PC-3 (cell line): ENCODE measurements around the gene SPTBN2. TPM values are rescaled to one million over a fixed set of nuclear protein-coding genes. Genes with fewer than 3 reads are reported as not detected.
A peak's percentile ranks its signal among the peaks of the same experiment; 100 is the strongest.

Source experiments
- ATAC-seq: fragments of 200-7000 bp; cut with Tn5 transposase; 2 replicates; pipeline ENCODE4 v1.9.1; 2020; ENCODE audit warnings: mild to moderate bottlenecking, moderate library complexity
- BruUV-seq: library from RNA; stranded (reverse); fragments of 400-500 nt; replicated peaks from 2 replicates; lab custom pipeline; 2021; lab: Mats Ljungman, UMichigan
- CTCF ChIA-PET: fragments of 300-600 bp; sonication (Branson Sonifier 250); formaldehyde crosslinking; loops from one replicate; lab custom pipeline; 2022; ENCODE audit warnings: antibody characterized with exemption; lab: Charles Lee
- POLR2A ChIA-PET: fragments of 300-600 bp; sonication (Branson Sonifier 250); formaldehyde crosslinking; loops from one replicate; lab custom pipeline; 2022; ENCODE audit warnings: antibody characterized with exemption; ENCODE audit not compliant: unreplicated experiment; lab: Charles Lee
- DNase-seq: peaks from one replicate; pipeline ENCODE4 v3.0.0-alpha.2; 2015
- H2AFZ ChIP-seq: fragments of 300-600 bp; sonication (generic); 2 replicates; pipeline ENCODE4 v1.6.0; 2016; ENCODE audit warnings: antibody characterized with exemption, low read length
- H3F3A ChIP-seq: fragments of 300-600 bp; sonication (generic); one replicate; pipeline ENCODE4 v1.6.0; 2017; ENCODE audit warnings: antibody characterized with exemption, low read length, control low read depth, mild to moderate bottlenecking; ENCODE audit not compliant: unreplicated experiment
- H3K27ac ChIP-seq: fragments of 300-600 bp; sonication (generic); 2 replicates; pipeline ENCODE4 v1.5.1; 2016; ENCODE audit warnings: mild to moderate bottlenecking, low read length
- H3K27me3 ChIP-seq: fragments of 300-600 bp; sonication (generic); 2 replicates; pipeline ENCODE4 v1.6.1; 2016; ENCODE audit warnings: low read length, mixed read lengths
- H3K36me3 ChIP-seq: fragments of 300-600 bp; sonication (generic); 2 replicates; pipeline ENCODE4 v1.6.1; 2016; ENCODE audit warnings: low read depth, mixed run types, low read length, mixed read lengths
- H3K4me1 ChIP-seq: fragments of 300-600 bp; sonication (generic); 2 replicates; pipeline ENCODE4 v1.5.1; 2016; ENCODE audit warnings: low read length; ENCODE audit not compliant: insufficient read depth
- H3K4me2 ChIP-seq: fragments of 300-600 bp; sonication (generic); 2 replicates; pipeline ENCODE4 v1.6.0; 2016; ENCODE audit warnings: low read length
- H3K4me3 ChIP-seq: fragments of 300-600 bp; sonication (generic); 2 replicates; pipeline ENCODE4 v1.5.1; 2016; ENCODE audit warnings: mild to moderate bottlenecking, low read length, mixed read lengths
- H3K79me2 ChIP-seq: fragments of 300-600 bp; sonication (generic); 2 replicates; pipeline ENCODE4 v1.6.1; 2017; ENCODE audit warnings: low read length, mixed read lengths
- H3K9ac ChIP-seq: fragments of 300-600 bp; sonication (generic); 2 replicates; pipeline ENCODE4 v1.6.0; 2016; ENCODE audit warnings: mild to moderate bottlenecking, low read length
- H3K9me2 ChIP-seq: fragments of 300-600 bp; sonication (generic); replicated peaks from 2 replicates; pipeline ENCODE4 v1.6.1; 2016; ENCODE audit warnings: mixed run types, low read length, mixed read lengths
- H3K9me3 ChIP-seq: fragments of 300-600 bp; sonication (generic); 2 replicates; pipeline ENCODE4 v1.6.1; 2016; ENCODE audit warnings: low read length, mixed read lengths
- H4K20me1 ChIP-seq: fragments of 300-600 bp; sonication (generic); 2 replicates; pipeline ENCODE4 v1.6.1; 2016; ENCODE audit warnings: low read length, mixed read lengths
- EZH2 ChIP-seq: fragments of 300-600 bp; sonication (generic); IDR thresholded peaks from one replicate; pipeline ENCODE4 v1.6.1; 2017; ENCODE audit warnings: antibody characterized with exemption, mild to moderate bottlenecking, low read length; ENCODE audit not compliant: unreplicated experiment
- EZH2phosphoT487 ChIP-seq: fragments of 300-600 bp; sonication (generic); IDR thresholded peaks from 2 replicates; pipeline ENCODE4 v1.6.1; 2018; ENCODE audit warnings: mild to moderate bottlenecking, antibody characterized with exemption, low read length, borderline replicate concordance
- intact Hi-C: fragments of 100-400 bp; cut with micrococcal nuclease; formaldehyde crosslinking; loops from 2 replicates; pipeline ENCODE4 v1.9.0; 2023
- total RNA-seq: library from RNA; depleted of rRNA; stranded (reverse); fragments of >200 nt; gene quantifications from 2 replicates; pipeline ENCODE4 v1.2.3, GENCODE V29; 2014
- TF ChIP-seq, protein P1 (sequence below): fragments of 300-600 bp; sonication (generic); conservative IDR thresholded peaks from 2 replicates; pipeline ENCODE4 v1.5.1; 2017; ENCODE audit warnings: antibody characterized with exemption, low read depth, mild to moderate bottlenecking, low read length

SPTBN2 gene
- total RNA-seq, 1 experiment from 2014 or later = 74.9 TPM

- Histone ChIP-seq H3K4me2 (no peak overlapping the region), H3K27ac (no peak overlapping the region), H3F3A (no peaks in the 10 kb centered on the region), H3K79me2 (no peaks in the 10 kb centered on the region), H3K9me2 (no peaks in the 10 kb centered on the region), H3K36me3 (peaks cover 42% of the 10 kb centered on the region), H3K4me3 (no peak overlapping the region), H3K9me3 (no peaks in the 10 kb centered on the region), H3K4me1 (no peaks in the 10 kb centered on the region), H2AFZ (no peak overlapping the region), H4K20me1 (no peaks in the 10 kb centered on the region), H3K27me3 (no peaks in the 10 kb centered on the region), H3K9ac (no peak overlapping the region)
- intact Hi-C loops = no loop called here
- ATAC-seq (no peak), DNase-seq (no peak)
- ChIA-PET CTCF (interaction anchor here (0.5 to 0.6 kb wide), 2 partner anchors 36 to 137 kb away, joined by 4 to 5 read pairs; no protein-coding TSS in a partner anchor), POLR2A (no interaction called here)
- no TSS peak for BruUV-seq
- TF ChIP-seq EZH2phosphoT487 = no peak
- no peak for TF ChIP-seq EZH2
- TF ChIP-seq, protein P1, sequence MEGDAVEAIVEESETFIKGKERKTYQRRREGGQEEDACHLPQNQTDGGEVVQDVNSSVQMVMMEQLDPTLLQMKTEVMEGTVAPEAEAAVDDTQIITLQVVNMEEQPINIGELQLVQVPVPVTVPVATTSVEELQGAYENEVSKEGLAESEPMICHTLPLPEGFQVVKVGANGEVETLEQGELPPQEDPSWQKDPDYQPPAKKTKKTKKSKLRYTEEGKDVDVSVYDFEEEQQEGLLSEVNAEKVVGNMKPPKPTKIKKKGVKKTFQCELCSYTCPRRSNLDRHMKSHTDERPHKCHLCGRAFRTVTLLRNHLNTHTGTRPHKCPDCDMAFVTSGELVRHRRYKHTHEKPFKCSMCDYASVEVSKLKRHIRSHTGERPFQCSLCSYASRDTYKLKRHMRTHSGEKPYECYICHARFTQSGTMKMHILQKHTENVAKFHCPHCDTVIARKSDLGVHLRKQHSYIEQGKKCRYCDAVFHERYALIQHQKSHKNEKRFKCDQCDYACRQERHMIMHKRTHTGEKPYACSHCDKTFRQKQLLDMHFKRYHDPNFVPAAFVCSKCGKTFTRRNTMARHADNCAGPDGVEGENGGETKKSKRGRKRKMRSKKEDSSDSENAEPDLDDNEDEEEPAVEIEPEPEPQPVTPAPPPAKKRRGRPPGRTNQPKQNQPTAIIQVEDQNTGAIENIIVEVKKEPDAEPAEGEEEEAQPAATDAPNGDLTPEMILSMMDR = no peak
These were observed 32.9 kb downstream of the SPTBN2 start for GRCh38 chr11:66696146-66696545.

DNA sequence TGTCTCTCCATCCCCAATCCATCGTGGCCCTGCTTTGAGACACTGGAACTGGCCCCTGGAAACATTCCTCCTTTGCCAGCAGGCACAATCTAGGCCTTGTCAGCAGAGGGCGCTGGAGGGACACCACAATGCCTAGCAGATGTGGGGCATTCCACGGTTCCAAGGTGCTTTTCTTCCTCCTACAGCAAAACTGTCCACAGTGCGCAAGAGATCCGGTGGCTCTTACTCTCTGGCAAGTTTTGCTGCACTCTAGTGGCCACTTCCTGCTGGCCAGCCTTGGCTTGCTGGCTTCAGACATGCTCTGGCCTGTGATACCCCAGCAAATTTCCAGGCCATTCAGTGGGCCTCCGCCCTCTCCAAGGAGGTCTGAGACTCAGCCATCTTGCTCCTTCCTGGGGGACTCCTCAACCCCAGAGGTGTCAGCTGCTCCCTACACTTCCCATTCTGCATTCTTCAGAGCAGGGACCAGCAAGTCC lies 34.2 kb downstream of the SPTBN2 start:
- Histone ChIP-seq H3K4me1 (no peaks in the 10 kb centered on the region), H3K27ac (no peak overlapping the region), H3K36me3 (peaks cover 36% of the 10 kb centered on the region), H3F3A (no peaks in the 10 kb centered on the region), H3K4me2 (no peak overlapping the region), H3K79me2 (no peaks in the 10 kb centered on the region), H3K9ac (no peak overlapping the region), H3K9me2 (no peaks in the 10 kb centered on the region), H3K9me3 (no peaks in the 10 kb centered on the region), H4K20me1 (no peaks in the 10 kb centered on the region), H2AFZ (no peak overlapping the region), H3K27me3 (no peaks in the 10 kb centered on the region), H3K4me3 (no peak overlapping the region)
- intact Hi-C loops = loop anchor here (1.0 to 2.0 kb wide), 5 partner anchors 32 to 140 kb away; a partner anchor contains a TSS
- ChIA-PET CTCF (interaction anchor here (1.0 kb wide), 1 partner anchor 70 kb away, joined by 10 read pairs; no protein-coding TSS in a partner anchor), POLR2A (no interaction called here)
- BruUV-seq = no TSS peak
- ATAC-seq (peak; percentile 99), DNase-seq (peak; percentile 99)
- no peak for TF ChIP-seq EZH2phosphoT487
- TF ChIP-seq, protein P1 = peak; percentile 99

GRCh38 chr11:66694056-66694410 lies 35.0 kb downstream of the SPTBN2 start:
- Histone ChIP-seq H3K9me3 (no peaks in the 10 kb centered on the region), H3K27ac (no peak overlapping the region), H3K9me2 (no peaks in the 10 kb centered on the region), H3K27me3 (no peaks in the 10 kb centered on the region), H3F3A (no peaks in the 10 kb centered on the region), H3K4me2 (no peak overlapping the region), H3K4me3 (no peak overlapping the region), H3K9ac (no peak overlapping the region), H3K36me3 (peaks cover 30% of the 10 kb centered on the region), H2AFZ (no peak overlapping the region), H3K79me2 (no peaks in the 10 kb centered on the region), H3K4me1 (no peaks in the 10 kb centered on the region), H4K20me1 (no peaks in the 10 kb centered on the region)
- no peak for TF ChIP-seq EZH2phosphoT487
- TF ChIP-seq, protein P1 = no peak
- no peak for TF ChIP-seq EZH2
- CTCF ChIA-PET = no interaction called here
- POLR2A ChIA-PET = no interaction called here
- BruUV-seq = no TSS peak
- ATAC-seq (no peak), DNase-seq (no peak)
- intact Hi-C loops = loop anchor here (1.0 to 2.0 kb wide), 5 partner anchors 33 to 140 kb away; a partner anchor contains a TSS
